ENCODE results near the gene IL6. TPM values are rescaled to one million over a fixed set of nuclear protein-coding genes. Genes with fewer than 3 reads are reported as not detected.

The IL6 gene
- total and polyA plus RNA-seq, 2 of the 13 experiments (the other 11 are each of a cell fraction or from before 2014, with no cell fraction given), result not detected

- no TSS peak for BruUV-seq (replicated peaks)
- DNase-seq (ENCODE audit: low spot score), result no peak
- intact Hi-C loops (cut with micrococcal nuclease; ENCODE audit: unreplicated experiment) (no loop called here), in situ Hi-C loops (cut with HindIII; ENCODE audit: extremely low pct_ligation_motif_present, low pct_unique_long_range_greater_than_20kb) (no loop called here)
- no peak for FAIRE-seq
- H3K9me3 ChIP-seq (ENCODE audit: low read length), result peaks cover 8% of the 10 kb centered on the region; the same call in 1 of the 2 replicates
- CTCF ChIA-PET (ENCODE audit: low intra/inter-chr PET ratio, low total read pairs), result no interaction called here
- H4K20me1 ChIP-seq (ENCODE audit: insufficient read depth, low read length), result no peaks in the 10 kb centered on the region
- peaks cover 0 to 4% of the 10 kb centered on the region in 2 experiments; a peak in 1 of 5 replicates for H3K27me3 ChIP-seq (ENCODE audit: control insufficient read depth in 1 of 2, insufficient read depth in 2 of 2, low read length in 2 of 2)
- H3K79me2 ChIP-seq (ENCODE audit: insufficient read depth, low read length), result no peaks in the 10 kb centered on the region
- H3K4me2 ChIP-seq (ENCODE audit: low read depth, low read length), result no peak overlapping the region
- no peaks in the 10 kb centered on the region for H3K4me1 ChIP-seq (ENCODE audit: insufficient read depth, low read length)
- H3K9ac ChIP-seq (ENCODE audit: insufficient read depth, low read depth, low read length), result no peak overlapping the region
- POLR2A ChIA-PET, result no interaction called here
- no peaks in the 10 kb centered on the region for H3K36me3 ChIP-seq (replicated peaks in 1 of 2; ENCODE audit: control insufficient read depth in 1 of 2, insufficient read depth in 2 of 2, low read length in 2 of 2)
- no peak overlapping the region for H2AFZ ChIP-seq (ENCODE audit: low read length)
- no peak for TF ChIP-seq ZNF776 (CRISPR knock-in tag; IDR thresholded peaks at IDR 0.05)
- TF ChIP-seq ZNF589 (CRISPR knock-in tag; conservative IDR thresholded peaks at IDR 0.05), result no peak
- no peak for TF ChIP-seq GTF2F1 (IDR thresholded peaks at IDR 0.05; ENCODE audit: low read length)
- TF ChIP-seq POLR2G (IDR thresholded peaks at IDR 0.05; ENCODE audit: low read depth, low read length), result no peak
- TF ChIP-seq ZNF605 (CRISPR knock-in tag; IDR thresholded peaks at IDR 0.05), result no peak
- TF ChIP-seq TRAFD1 (CRISPR knock-in tag; IDR thresholded peaks at IDR 0.05; ENCODE audit: borderline replicate concordance), result no peak
- no peak for TF ChIP-seq KDM4B (CRISPR knock-in tag; IDR thresholded peaks at IDR 0.05)
- WGBS (ENCODE audit: low lambda C conversion rate), result 46% methylated on average over 2 of the region's 2 CpGs
- H3K27ac ChIP-seq (ENCODE audit: extremely low read length, insufficient read depth, low read length), result no peak overlapping the region
- no peak overlapping the region for H3K4me3 ChIP-seq (replicated peaks in 1 of 3; ENCODE audit: insufficient read depth in 1 of 3, low read depth in 2 of 3, low read length in 3 of 3)
- ATAC-seq, result no peak
Observed at GRCh38 chr7:22758576-22758975, 31.6 kb downstream of the IL6 start.

- BruUV-seq (replicated peaks), result no TSS peak
- Histone ChIP-seq H3K9ac (ENCODE audit: insufficient read depth, low read depth, low read length) (no peak overlapping the region), H3K79me2 (ENCODE audit: insufficient read depth, low read length) (no peaks in the 10 kb centered on the region), H3K36me3 (replicated peaks in 1 of 2; ENCODE audit: control insufficient read depth in 1 of 2, insufficient read depth in 2 of 2, low read length in 2 of 2) (no peaks in the 10 kb centered on the region), H3K4me2 (ENCODE audit: low read depth, low read length) (no peak overlapping the region), H3K4me3 (replicated peaks in 1 of 3; ENCODE audit: insufficient read depth in 1 of 3, low read depth in 2 of 3, low read length in 3 of 3) (no peak overlapping the region), H2AFZ (ENCODE audit: low read length) (no peak overlapping the region), H3K4me1 (ENCODE audit: insufficient read depth, low read length) (no peaks in the 10 kb centered on the region), H3K9me3 (ENCODE audit: low read length) (peaks cover 8% of the 10 kb centered on the region; the same call in 1 of the 2 replicates), H3K27ac (ENCODE audit: extremely low read length, insufficient read depth, low read length) (no peak overlapping the region), H3K27me3 (ENCODE audit: control insufficient read depth in 1 of 2, insufficient read depth in 2 of 2, low read length in 2 of 2) (peaks cover 1 to 4% of the 10 kb centered on the region in 2 experiments; a peak in 1 of 5 replicates), H4K20me1 (ENCODE audit: insufficient read depth, low read length) (no peaks in the 10 kb centered on the region)
- CTCF ChIA-PET (ENCODE audit: low intra/inter-chr PET ratio, low total read pairs), result no interaction called here
- POLR2A ChIA-PET, result no interaction called here
- ATAC-seq (no peak), DNase-seq (ENCODE audit: low spot score) (no peak), FAIRE-seq (no peak)
- in situ Hi-C loops (cut with HindIII; ENCODE audit: extremely low pct_ligation_motif_present, low pct_unique_long_range_greater_than_20kb), result no loop called here
- intact Hi-C loops (cut with micrococcal nuclease; ENCODE audit: unreplicated experiment), result no loop called here
- TF ChIP-seq ZSCAN30 (CRISPR knock-in tag; IDR thresholded peaks at IDR 0.05) (no peak), NFYB (CRISPR knock-in tag; IDR thresholded peaks at IDR 0.05) (no peak), SRY (CRISPR knock-in tag; IDR thresholded peaks at IDR 0.05) (no peak), RBAK (CRISPR knock-in tag; IDR thresholded peaks at IDR 0.05) (no peak), POLR2A (IDR thresholded peaks at IDR 0.05; ENCODE audit: insufficient read depth in 1 of 2, low read depth in 2 of 2, low read length in 2 of 2) (no peak)
Observed at GRCh38 chr7:22759721-22760120, 32.7 kb downstream of the IL6 start.

Measured in HepG2 (cell line).